ENCODE data around the gene IL18. TPM values are rescaled to one million over a fixed set of nuclear protein-coding genes. Genes with fewer than 3 reads are reported as not detected.

Gene IL18
- total and polyA plus RNA-seq, 4 donors = 3.0 to 5.2 (median 3.5) TPM

GRCh38 chr11:112176077-112176476 lies 12.2 kb upstream of the IL18 start:
- no peak for DNase-seq (ENCODE audit: low spot score)

More at GRCh38 chr11:112176077-112176476, 12.2 kb upstream of the IL18 start:
- H3K27ac ChIP-seq (ENCODE audit: low read depth in 1 of 2, low read length in 2 of 2) = peak overlapping the region; percentile 73 to 84
- peak overlapping the region; percentile 62 to 80 (median 74) for H3K4me3 ChIP-seq (ENCODE audit: low read depth in 1 of 3, low read length in 3 of 3)
- H3K27me3 ChIP-seq (ENCODE audit: control insufficient read depth in 4 of 4, insufficient read depth in 4 of 4, low read length in 3 of 4) = no peaks in the 10 kb centered on the region
- H3K9ac ChIP-seq (ENCODE audit: low read depth in 1 of 2, low read length in 2 of 2) = peak overlapping the region; percentile 79 to 89
- peaks cover 0 to 9% (median 5%) of the 10 kb centered on the region in 4 donors for H3K36me3 ChIP-seq (ENCODE audit: control insufficient read depth in 4 of 4, insufficient read depth in 3 of 4, low read depth in 1 of 4, low read length in 3 of 4)
- TF ChIP-seq NR2F2 (IDR thresholded peaks at IDR 0.05) (no peak), JUND (IDR thresholded peaks at IDR 0.05) (no peak), FOXA2 (IDR thresholded peaks at IDR 0.05) (no peak), RAD21 (IDR thresholded peaks at IDR 0.05) (no peak), REST (IDR thresholded peaks at IDR 0.05) (no peak), ATF3 (IDR thresholded peaks at IDR 0.05) (no peak), SP1 (IDR thresholded peaks at IDR 0.05) (no peak), MAX (IDR thresholded peaks at IDR 0.05) (no peak), CTCF (IDR thresholded peaks at IDR 0.05; ENCODE audit: low read depth, low read length, missing input control) (no peak), ZBTB33 (IDR thresholded peaks at IDR 0.05) (no peak), TAF1 (conservative IDR thresholded peaks at IDR 0.05) (no peak), RXRA (IDR thresholded peaks at IDR 0.05) (no peak), HNF4G (IDR thresholded peaks at IDR 0.05) (no peak), EGR1 (IDR thresholded peaks at IDR 0.05; ENCODE audit: low read depth in 2 of 2) (no peak), GABPA (IDR thresholded peaks at IDR 0.05 in 1 of 2, conservative IDR thresholded peaks at IDR 0.05 in 1 of 2) (no peak), FOXA1 (IDR thresholded peaks at IDR 0.05) (no peak), HNF4A (conservative IDR thresholded peaks at IDR 0.05) (no peak), YY1 (IDR thresholded peaks at IDR 0.05) (no peak)
- H3K4me1 ChIP-seq (ENCODE audit: control insufficient read depth in 4 of 4, insufficient read depth in 4 of 4, low read length in 3 of 4) = peaks cover 0 to 8% (median 5%) of the 10 kb centered on the region in 4 donors
- WGBS = 33% methylated on average over 1 of the region's 1 CpG
- H3K9me3 ChIP-seq (ENCODE audit: control insufficient read depth in 4 of 4, low read length in 3 of 4) = no peaks in the 10 kb centered on the region

Data from liver (tissue), 9 donors.